BLaER1 (cell line): Measurements from ENCODE around the gene DSCAML1.
"Not testable (repeated sequence)": the region's sequence is repeated elsewhere in the genome, so short reads cannot be mapped to it uniquely, and the experiment has no call there.

Source experiments
- H3K27ac ChIP-seq: shearing (Covaris generic); formaldehyde crosslinking; 2 replicates; pipeline ENCODE4 v1.8.1; 2022
- H3K27me3 ChIP-seq: shearing (Covaris generic); formaldehyde crosslinking; 2 replicates; pipeline ENCODE4 v1.8.1; 2022
- H3K36me3 ChIP-seq: shearing (Covaris generic); formaldehyde crosslinking; 2 replicates; pipeline ENCODE4 v1.8.1; 2022
- H3K4me1 ChIP-seq: shearing (Covaris generic); formaldehyde crosslinking; 2 replicates; pipeline ENCODE4 v1.8.1; 2022
- H3K4me2 ChIP-seq: shearing (Covaris generic); formaldehyde crosslinking; 2 replicates; pipeline ENCODE4 v1.8.1; 2022
- H3K4me3 ChIP-seq: shearing (Covaris generic); formaldehyde crosslinking; 2 replicates; pipeline ENCODE4 v1.8.1; 2022
- H3K9ac ChIP-seq: shearing (Covaris generic); formaldehyde crosslinking; 2 replicates; pipeline ENCODE4 v1.8.1; 2022
- H3K9me3 ChIP-seq: shearing (Covaris generic); formaldehyde crosslinking; 2 replicates; pipeline ENCODE4 v1.8.1; 2022
- H4K20me1 ChIP-seq: shearing (Covaris generic); formaldehyde crosslinking; 2 replicates; pipeline ENCODE4 v1.8.1; 2022
- Cebpa-rat ChIP-seq: shearing (Covaris generic); IDR thresholded peaks from 2 replicates; pipeline ENCODE4 v1.8.1; 2022

Gene DSCAML1

GRCh38 chr11:117765068-117765467 lies 31.9 kb downstream of the DSCAML1 start:
- no peak overlapping the region for H3K4me2 ChIP-seq
- no peaks in the 10 kb centered on the region for H3K36me3 ChIP-seq
- no peak overlapping the region for H3K4me3 ChIP-seq
- TF ChIP-seq Cebpa-rat: no peak
- H3K4me1 ChIP-seq: peaks cover 12% of the 10 kb centered on the region
- H3K27ac ChIP-seq: no peak overlapping the region
- no peaks in the 10 kb centered on the region for H4K20me1 ChIP-seq
- H3K27me3 ChIP-seq: no peaks in the 10 kb centered on the region
- no peaks in the 10 kb centered on the region for H3K9me3 ChIP-seq
- H3K9ac ChIP-seq: no peak overlapping the region

GRCh38 chr11:117763465-117763864 lies 33.6 kb downstream of the DSCAML1 start:
- Histone ChIP-seq H3K4me2 (0 out of 2 replicates have a peak overlapping the region, but pooled peaks have one; percentile 9), H3K4me1 (peaks cover 12% of the 10 kb centered on the region)
- not testable (repeated sequence) for H3K36me3 ChIP-seq, H3K9me3 ChIP-seq, H3K4me3 ChIP-seq, H3K27ac ChIP-seq, H3K9ac ChIP-seq, H3K27me3 ChIP-seq, H4K20me1 ChIP-seq

GRCh38 chr11:117761993-117762392 lies 35.0 kb downstream of the DSCAML1 start:
- H3K4me1 ChIP-seq: peaks cover 12% of the 10 kb centered on the region
- H4K20me1 ChIP-seq: no peaks in the 10 kb centered on the region
- no peak for TF ChIP-seq Cebpa-rat
- no peak overlapping the region for H3K4me3 ChIP-seq
- H3K27me3 ChIP-seq: no peaks in the 10 kb centered on the region
- no peak overlapping the region for H3K27ac ChIP-seq
- H3K9ac ChIP-seq: no peak overlapping the region
- H3K4me2 ChIP-seq: no peak overlapping the region
- no peaks in the 10 kb centered on the region for H3K36me3 ChIP-seq
- H3K9me3 ChIP-seq: no peaks in the 10 kb centered on the region

GRCh38 chr11:117759305-117759704 lies 37.7 kb downstream of the DSCAML1 start:
- no peak for TF ChIP-seq Cebpa-rat
- H3K9me3 ChIP-seq: no peaks in the 10 kb centered on the region
- peaks cover 9% of the 10 kb centered on the region for H3K4me1 ChIP-seq
- H3K9ac ChIP-seq: no peak overlapping the region
- H4K20me1 ChIP-seq: no peaks in the 10 kb centered on the region
- H3K27ac ChIP-seq: no peak overlapping the region
- no peak overlapping the region for H3K4me3 ChIP-seq
- no peaks in the 10 kb centered on the region for H3K27me3 ChIP-seq
- H3K4me2 ChIP-seq: no peak overlapping the region
- H3K36me3 ChIP-seq: no peaks in the 10 kb centered on the region

GRCh38 chr11:117754030-117754429 lies 43.0 kb downstream of the DSCAML1 start:
- Histone ChIP-seq H3K9ac (no peak overlapping the region), H3K27me3 (no peaks in the 10 kb centered on the region), H3K4me1 (no peaks in the 10 kb centered on the region)

GRCh38 chr11:117752721-117753237 lies 44.2 kb downstream of the DSCAML1 start:
- Histone ChIP-seq H3K4me3 (no peak overlapping the region), H3K27ac (no peak overlapping the region), H3K36me3 (no peaks in the 10 kb centered on the region), H4K20me1 (no peaks in the 10 kb centered on the region), H3K4me1 (no peaks in the 10 kb centered on the region), H3K9me3 (no peaks in the 10 kb centered on the region), H3K9ac (no peak overlapping the region), H3K4me2 (no peak overlapping the region), H3K27me3 (no peaks in the 10 kb centered on the region)
- no peak for TF ChIP-seq Cebpa-rat

More at GRCh38 chr11:117754030-117754429, 43.0 kb downstream of the DSCAML1 start:
- H3K27ac ChIP-seq: no peak overlapping the region
- no peak for TF ChIP-seq Cebpa-rat
- no peak overlapping the region for H3K4me2 ChIP-seq
- H3K36me3 ChIP-seq: no peaks in the 10 kb centered on the region
- H3K9me3 ChIP-seq: no peaks in the 10 kb centered on the region
- H4K20me1 ChIP-seq: no peaks in the 10 kb centered on the region
- no peak overlapping the region for H3K4me3 ChIP-seq

- no peaks in the 10 kb centered on the region for H3K4me1 ChIP-seq
- no peaks in the 10 kb centered on the region for H4K20me1 ChIP-seq
- no peak overlapping the region for H3K4me3 ChIP-seq
- no peak overlapping the region for H3K4me2 ChIP-seq
- no peaks in the 10 kb centered on the region for H3K36me3 ChIP-seq
- no peak for TF ChIP-seq Cebpa-rat
- no peaks in the 10 kb centered on the region for H3K9me3 ChIP-seq
- no peak overlapping the region for H3K27ac ChIP-seq
- H3K9ac ChIP-seq: no peak overlapping the region
- no peaks in the 10 kb centered on the region for H3K27me3 ChIP-seq
Observed at GRCh38 chr11:117752071-117752470, 44.9 kb downstream of the DSCAML1 start.

GRCh38 chr11:117750916-117751662 lies 45.9 kb downstream of the DSCAML1 start:
- Histone ChIP-seq H3K9me3 (no peaks in the 10 kb centered on the region), H3K27ac (no peak overlapping the region), H3K27me3 (no peaks in the 10 kb centered on the region), H4K20me1 (no peaks in the 10 kb centered on the region), H3K9ac (no peak overlapping the region), H3K4me1 (no peaks in the 10 kb centered on the region), H3K4me2 (no peak overlapping the region), H3K36me3 (no peaks in the 10 kb centered on the region), H3K4me3 (no peak overlapping the region)
- no peak for TF ChIP-seq Cebpa-rat

GRCh38 chr11:117750357-117750756 lies 46.7 kb downstream of the DSCAML1 start:
- TF ChIP-seq Cebpa-rat: no peak
- Histone ChIP-seq H3K4me2 (no peak overlapping the region), H3K4me1 (no peaks in the 10 kb centered on the region), H3K27ac (no peak overlapping the region), H3K27me3 (no peaks in the 10 kb centered on the region), H3K9ac (no peak overlapping the region), H4K20me1 (no peaks in the 10 kb centered on the region), H3K9me3 (no peaks in the 10 kb centered on the region), H3K36me3 (no peaks in the 10 kb centered on the region), H3K4me3 (no peak overlapping the region)

GRCh38 chr11:117749541-117749910 lies 47.5 kb downstream of the DSCAML1 start:
- H3K27ac ChIP-seq: no peak overlapping the region
- no peaks in the 10 kb centered on the region for H3K27me3 ChIP-seq
- no peaks in the 10 kb centered on the region for H3K36me3 ChIP-seq
- no peak overlapping the region for H3K4me2 ChIP-seq
- no peak overlapping the region for H3K9ac ChIP-seq
- TF ChIP-seq Cebpa-rat: no peak
- no peaks in the 10 kb centered on the region for H4K20me1 ChIP-seq
- no peak overlapping the region for H3K4me3 ChIP-seq
- H3K9me3 ChIP-seq: no peaks in the 10 kb centered on the region
- peaks cover 4% of the 10 kb centered on the region; the same call in 1 of the 2 replicates for H3K4me1 ChIP-seq
